HG03108 (cell line): Measurements from ENCODE around the gene EEFSEC.

ENCODE experiments used
- ATAC-seq: cut with Tn5 transposase; IDR thresholded peaks from one replicate; pipeline ENCODE4 v1.9.1; 2021; ENCODE audit warnings: moderate library complexity; ENCODE audit not compliant: unreplicated experiment

Gene EEFSEC

DNA sequence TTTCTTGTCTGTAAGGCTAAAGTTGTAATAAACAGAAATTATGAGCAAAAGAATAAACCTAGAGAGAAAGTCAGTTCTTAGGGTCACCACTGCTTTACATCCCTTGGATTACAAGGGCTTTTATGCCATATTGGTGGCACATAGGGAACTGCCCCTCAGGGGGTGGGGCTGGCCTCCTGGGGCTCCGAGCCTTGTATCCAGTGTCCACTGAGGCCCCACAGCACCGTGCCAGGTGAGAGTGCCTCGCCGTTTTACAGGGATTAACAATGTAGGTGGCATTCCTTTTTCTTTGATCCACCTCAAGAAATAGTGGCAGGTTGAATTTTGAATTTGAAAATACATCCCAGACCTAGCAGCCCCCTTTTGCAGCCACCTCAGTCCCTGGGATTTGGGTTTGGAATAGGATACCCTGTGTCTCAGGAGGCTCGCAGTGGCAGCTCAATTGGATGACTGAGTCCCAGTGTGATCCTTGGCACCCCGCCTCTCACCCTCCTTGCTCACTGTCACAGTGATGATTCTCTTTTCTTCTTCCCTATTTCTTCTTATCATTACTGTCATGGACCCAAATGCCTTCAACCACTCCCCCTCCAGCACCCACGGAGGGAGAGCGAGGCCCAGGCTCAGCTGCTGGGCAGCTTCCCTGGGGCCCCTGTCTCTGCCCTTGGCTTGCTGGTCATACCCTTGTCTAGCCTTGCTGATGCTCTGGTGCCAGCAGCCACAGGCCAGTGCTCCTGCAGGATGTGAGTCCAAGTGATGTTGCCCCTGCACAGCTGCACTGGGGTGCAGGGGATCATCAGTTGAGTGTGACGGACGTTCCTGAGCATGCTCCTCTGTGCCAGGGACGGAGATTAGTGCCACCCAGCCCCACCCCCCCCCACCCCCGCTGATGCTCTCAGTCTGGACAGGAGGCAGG lies 175.5 kb downstream of the EEFSEC start:
- no peak for ATAC-seq

- ATAC-seq, result no peak
Measured at GRCh38 chr3:128329491-128330213, 176.4 kb downstream of the EEFSEC start.

- no peak for ATAC-seq
Measured at GRCh38 chr3:128330214-128330842, 177.0 kb downstream of the EEFSEC start.

- no peak for ATAC-seq
Measured at GRCh38 chr3:128334086-128334645, 180.9 kb downstream of the EEFSEC start.

- ATAC-seq, result no peak
Measured at GRCh38 chr3:128334766-128335165, 181.5 kb downstream of the EEFSEC start.

DNA sequence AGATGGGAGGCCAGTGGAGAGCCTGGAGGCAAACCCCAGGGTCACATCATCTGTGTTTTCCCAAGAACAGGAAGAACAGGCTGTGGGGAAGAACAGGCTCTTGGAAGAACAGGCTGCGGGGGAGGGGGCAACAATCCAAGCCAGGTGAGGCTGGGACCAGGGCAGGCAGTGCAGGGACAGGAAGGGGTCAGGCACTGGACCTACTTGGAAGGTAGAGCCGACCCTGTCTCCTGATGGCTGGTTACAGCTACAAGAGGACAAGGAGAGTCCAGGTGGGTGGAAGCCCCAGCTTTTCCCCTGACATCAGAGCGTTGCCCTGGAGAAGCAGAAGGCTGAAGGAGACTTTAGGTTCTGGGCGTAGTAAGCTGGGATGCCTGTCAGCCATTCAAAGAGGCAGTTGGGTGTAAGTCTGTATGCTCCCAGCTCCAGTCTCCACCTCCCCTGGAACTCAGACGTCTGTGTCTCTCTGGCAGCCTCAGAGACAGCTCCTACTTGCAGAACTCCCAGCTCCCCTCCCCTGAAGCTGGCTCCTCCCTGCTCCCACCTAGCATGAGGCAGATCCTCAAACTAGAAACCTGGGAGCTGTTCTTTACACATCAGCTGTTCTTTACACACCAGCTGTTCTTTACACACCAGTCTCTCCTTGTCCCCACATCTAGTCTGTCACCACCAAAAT lies 182.5 kb downstream of the EEFSEC start:
- ATAC-seq, result no peak

DNA sequence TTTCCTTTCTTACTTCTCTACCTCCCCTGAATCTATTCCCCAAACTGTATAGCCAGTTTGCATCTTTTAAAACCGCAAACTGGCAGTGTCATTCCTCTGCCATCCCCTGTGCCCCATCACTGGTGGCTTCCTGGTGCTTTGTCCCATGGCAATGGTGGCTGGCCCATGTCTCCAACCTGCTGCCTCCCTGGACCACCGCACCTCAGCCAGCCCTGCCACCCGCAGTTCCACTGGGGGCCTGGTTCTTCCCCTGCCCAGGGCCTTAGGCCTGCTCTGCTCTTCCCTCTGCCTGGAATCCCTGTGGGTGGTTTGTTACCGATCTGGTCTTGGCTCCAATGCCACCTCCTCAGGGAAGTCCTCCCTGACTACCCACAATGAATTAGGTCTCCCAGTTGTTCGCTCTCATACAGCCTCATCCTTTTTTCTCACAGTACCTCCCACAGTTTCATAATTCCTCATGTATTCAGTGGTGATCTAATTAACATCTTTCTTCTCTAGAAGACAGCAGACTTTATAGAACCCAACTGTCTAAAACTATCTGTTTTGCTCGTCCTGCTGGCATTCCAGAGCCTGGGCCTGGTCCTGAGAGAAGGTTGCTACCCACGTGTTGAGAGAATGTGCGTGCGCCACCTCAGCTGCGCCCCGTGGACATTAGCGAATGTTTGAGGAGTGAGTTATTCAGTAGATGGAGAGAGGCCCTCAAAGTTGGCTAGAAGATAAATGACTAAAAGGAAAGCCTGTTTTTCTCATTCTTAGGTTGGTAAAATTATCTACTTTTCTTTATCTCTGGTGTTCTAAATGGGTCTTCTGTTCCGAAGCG lies 183.3 kb downstream of the EEFSEC start:
- ATAC-seq, result no peak

GRCh38 chr3:128337305-128337704 lies 184.0 kb downstream of the EEFSEC start:
- no peak for ATAC-seq

DNA sequence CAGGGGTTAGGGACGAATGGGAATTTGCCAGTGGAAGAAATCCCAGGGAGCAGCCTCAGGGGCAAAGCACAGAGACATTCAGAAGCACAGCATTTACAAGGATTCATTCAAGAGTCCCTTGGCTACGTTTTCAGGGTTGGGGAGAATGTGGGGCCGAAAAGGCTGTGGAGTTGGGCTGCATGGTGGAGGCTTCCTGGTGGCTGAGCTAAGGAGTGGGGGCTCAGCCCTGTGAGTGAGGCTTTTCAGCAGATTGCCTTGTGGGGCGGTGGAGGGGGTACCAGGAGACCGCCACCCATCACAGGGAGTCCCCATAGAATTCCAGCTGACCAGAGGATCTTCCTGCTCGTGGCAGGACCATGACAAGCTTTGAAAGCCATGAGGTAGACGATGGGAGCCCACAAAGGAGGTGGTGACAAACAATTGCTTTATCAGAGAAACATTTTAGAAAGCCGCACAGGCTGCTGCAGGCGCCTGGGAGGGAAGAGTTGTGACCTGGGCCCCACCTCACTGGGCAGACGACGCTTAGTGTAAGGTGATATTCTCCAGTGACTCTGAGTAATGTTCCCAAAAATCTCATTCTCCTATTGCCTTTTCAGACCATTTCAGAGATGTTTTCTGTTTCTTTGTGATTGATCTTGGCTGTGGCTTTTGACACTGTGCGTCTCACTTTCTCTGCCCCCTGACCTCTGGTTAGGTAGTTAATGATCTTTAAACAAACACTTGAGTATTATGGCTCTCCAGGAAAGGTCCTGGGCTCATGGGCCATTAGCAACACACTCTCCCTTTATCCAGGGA lies 185.5 kb downstream of the EEFSEC start:
- ATAC-seq, result no peak

DNA sequence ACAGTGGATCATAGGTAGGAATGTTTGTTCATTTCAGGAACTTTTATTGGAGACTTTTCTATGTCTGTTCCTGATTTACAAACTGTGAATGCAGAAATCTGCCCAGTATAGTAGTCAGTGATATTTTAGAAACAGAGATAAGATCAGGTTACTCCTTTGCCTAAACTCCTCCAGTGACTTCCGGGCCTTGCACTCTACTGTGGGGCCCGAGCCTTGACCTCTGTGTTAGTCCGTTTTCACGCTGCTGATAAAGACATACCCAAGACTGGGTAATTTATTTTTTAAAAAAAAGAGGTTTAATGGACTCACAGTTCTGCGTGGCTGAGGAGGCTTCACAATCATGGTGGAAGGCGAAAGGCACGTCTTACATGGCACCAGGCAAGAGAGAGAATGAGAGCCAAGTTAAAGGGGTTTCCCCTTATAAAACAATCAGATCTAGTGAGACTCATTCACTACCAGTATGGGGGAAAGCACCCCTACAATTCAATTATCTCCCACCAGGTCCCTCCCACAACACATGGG lies 186.3 kb downstream of the EEFSEC start:
- no peak for ATAC-seq

DNA sequence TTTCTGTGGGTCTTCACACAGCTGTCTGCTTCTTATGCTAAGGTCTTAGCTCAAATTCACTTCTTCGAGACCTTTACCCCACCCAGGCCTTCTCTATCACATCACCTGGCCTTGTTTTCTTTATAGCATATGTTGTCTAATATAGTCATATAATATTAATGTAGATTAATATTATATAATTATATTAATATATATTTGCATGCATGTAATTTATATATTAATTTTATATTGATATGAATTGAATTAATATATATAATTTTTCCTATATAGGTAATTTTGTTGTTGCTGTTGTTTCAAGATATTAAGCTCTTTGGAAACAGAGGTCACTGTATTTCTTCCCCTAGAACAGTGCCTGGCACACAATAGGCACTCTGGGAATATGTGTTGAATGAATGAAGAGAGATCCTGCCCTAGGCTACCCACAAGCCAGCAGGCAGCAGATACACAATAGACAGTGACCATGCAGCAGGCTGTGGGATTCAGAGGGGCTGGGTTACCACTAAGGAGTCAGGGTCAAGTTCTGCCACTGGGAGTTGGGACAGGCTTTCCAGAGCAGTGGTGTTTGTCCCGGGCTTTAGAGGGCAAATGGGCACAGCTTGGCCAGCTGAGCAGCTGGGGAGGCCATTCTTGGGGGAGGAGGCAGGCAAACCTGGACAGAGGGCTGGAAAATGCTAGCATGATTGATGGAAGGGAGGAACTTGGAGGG lies 187.1 kb downstream of the EEFSEC start:
- no peak for ATAC-seq

DNA sequence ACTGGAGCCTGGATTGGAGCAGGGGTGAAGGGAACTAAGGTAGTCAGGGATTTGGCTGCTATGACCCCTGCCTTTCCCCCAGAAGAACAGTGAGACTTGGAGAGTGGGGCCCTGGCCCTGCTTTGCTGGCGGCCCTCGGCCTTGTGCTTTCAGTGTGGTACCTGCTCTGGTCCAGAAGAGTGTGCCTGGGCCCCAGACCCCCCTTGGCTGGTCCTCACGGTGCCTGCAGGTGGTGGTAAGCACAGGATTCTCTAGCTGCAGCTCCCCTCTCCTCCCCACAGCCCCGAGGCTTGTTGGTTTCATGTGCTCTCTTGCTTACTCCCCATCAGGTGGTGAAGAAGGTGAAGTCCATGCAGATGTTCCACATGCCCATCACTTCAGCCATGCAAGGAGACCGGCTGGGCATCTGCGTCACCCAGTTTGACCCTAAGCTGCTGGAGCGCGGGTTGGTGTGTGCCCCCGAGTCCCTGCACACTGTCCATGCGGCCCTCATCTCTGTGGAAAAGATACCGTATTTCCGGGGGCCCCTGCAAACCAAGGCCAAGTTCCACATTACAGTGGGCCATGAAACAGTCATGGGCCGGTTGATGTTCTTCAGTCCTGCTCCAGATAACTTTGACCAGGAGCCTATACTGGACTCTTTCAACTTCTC lies 187.7 kb downstream of the EEFSEC start:
- no peak for ATAC-seq

- ATAC-seq, result no peak
Measured at GRCh38 chr3:128341659-128342395, 188.5 kb downstream of the EEFSEC start.

DNA sequence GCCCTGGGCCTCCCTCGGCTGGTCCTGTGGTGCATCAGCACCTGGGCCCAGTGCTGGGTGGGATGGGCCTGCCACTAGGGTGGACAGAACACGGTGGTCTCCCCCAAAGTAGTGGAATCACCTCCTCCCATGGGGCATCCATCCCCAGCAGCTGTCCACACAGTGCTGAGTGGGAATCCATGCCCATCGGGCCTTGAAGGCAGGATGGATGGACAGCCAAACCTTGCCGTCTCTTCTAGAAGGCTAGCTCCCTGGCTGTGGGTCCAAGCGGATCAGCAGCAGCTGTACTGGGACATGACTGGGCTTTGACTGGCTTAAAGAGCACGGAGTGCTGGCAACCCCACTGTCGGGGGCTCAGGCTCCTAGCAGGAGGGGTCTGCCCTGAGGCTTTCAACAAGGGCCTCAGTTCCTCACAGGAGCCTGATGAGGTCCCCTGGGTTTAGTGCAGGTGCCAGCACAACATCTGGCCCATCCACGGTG lies 189.5 kb downstream of the EEFSEC start:
- ATAC-seq, result no peak

DNA sequence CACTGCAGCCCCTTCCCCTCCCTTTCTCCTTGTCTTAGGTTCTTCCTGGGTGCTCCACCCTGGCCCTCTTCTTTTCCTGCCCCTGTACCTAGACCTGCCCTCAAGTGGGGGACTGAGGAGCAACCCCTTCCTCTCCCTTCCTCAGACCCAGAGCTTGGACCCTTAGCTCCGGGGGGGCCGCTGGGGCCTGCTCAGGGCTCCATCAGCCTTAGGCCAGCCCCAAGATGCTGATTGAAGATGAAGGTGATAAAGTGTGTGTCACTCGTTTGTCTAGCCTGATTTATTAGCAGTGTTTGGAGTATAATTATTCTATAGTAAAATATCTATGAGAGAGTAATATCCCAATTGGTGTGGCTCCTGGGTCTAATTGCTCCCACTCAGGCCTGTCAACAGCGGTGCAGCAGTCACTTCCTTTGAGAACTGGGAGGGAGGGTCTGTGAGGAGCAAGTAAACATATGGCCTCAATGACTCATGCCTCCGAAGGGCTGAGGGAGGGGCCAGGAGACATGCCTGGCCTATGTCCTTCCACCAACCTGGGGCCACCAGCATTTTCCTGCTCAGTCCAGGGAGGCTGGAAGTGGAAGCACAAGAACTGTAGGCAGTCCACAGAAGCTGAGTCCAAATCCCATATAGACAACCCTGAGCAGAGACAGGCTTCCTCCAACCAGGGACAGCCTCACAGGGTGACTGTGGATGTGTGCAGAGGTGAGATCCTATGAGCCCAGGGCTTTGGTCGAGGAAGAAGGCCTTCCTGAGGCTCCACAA lies 190.2 kb downstream of the EEFSEC start:
- no peak for ATAC-seq

- ATAC-seq, result no peak
Measured at GRCh38 chr3:128344052-128344735, 190.9 kb downstream of the EEFSEC start.
